DMS53 treated with DMSO at 0.1 percent for 48 hours (cell line): ENCODE results near the gene RAB6D.
"Not testable (repeated sequence)": the region's sequence is repeated elsewhere in the genome, so short reads cannot be mapped to it uniquely, and the experiment has no call there.

Experiments
- DNase-seq: peaks from one replicate; lab custom pipeline; 2025; ENCODE audit not compliant: unreplicated experiment; lab: John Stamatoyannopoulos, UW

The RAB6D gene

DNA sequence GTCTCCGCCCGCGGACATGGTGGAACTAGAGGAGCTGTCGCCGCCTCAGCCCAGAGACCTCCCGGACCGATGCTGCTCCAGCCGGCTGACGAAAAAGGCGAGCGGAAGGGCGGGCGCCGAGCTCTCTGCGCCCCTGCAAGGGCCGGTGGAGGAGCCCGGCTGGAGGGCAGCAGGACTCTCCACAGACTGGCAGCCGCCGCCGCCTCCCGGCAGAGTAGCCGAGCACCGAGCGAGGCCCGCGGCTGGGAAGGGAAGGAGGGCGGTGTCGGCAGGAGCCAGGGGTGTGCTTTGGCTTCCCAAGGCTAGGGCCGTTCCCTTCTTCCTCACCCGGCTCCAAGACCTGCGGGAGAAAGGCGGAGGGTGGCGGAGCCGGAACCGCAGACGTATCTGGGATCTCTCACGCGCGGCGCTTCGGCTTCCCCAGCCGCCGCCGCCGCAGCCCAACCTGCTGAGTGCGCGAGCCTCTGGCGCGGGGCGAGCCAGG, at the start of gene RAB6D:
Gene RAB6D (minus strand): TSS at position 466 of the 484 bp plus-strand sequence. CDS start 448 bp downstream, at position 18.
- not testable (repeated sequence) for DNase-seq

DNA sequence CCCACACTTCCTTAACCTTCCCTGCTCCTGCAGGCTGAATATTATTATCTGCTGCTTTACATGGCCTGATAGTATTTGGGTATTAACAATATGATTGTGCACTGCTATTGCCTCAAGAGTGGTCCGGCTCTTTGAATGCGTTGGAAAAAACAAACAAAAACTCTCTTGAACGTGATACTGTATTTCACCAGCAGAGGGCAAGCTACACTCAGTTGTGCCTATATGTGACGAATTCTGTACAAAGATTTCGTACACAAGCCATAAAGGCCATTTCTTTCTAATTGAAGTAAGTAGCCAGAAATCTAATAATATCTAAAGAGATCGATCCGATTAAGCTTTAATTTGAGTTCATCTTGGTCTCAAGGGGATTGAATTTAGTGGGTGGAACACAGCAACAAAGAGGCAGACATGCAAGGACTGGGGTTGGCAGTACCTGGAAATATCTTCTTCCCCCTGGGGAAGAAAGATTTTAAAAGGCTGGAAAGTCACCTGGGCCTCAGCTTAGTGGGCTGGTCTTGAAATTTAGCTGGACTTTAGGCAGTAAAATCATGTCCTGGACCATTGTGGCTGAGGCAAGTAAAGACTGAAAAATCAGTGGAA, 49.3 kb upstream of the RAB6D start:
- peak; percentile 40 for DNase-seq

DNA sequence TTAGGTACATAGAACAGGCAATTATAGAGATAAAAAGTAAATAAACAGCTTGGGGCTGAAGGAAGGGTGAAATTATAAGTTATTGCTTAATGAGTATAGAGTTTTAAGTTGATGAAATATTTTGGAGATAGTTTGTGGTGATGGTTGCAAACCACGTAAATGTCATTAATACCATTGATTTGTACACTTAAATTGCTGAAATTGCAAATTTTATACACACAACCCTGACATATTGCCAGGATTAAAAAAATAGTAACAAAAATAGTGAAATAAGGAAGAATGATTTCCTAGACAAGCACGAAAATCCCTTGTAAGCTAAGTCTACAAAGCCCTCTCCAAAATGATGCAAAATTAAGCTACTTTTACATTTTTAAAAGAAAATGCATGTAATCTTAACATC, 46.2 kb upstream of the RAB6D start:
- DNase-seq = no peak

DNA sequence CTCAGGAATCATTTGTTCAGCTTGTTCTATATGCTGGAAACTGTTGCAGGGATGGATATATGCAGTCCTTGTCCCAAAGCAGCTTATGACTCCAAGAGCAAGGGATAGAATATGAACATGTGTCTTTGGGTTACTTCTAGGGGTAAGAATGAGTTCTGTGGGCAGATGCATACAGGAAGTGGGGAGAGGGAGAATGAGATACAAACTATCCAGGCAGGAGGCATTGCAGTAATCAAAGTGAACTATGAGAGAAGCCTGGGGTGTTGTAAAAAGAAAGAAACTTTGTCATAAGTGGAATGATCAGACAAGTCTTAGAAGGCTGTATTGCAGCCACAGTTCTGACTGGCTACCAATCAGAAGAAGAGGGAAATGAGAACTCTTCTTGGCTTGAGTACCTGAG, 44.8 kb upstream of the RAB6D start:
- DNase-seq = no peak

DNA sequence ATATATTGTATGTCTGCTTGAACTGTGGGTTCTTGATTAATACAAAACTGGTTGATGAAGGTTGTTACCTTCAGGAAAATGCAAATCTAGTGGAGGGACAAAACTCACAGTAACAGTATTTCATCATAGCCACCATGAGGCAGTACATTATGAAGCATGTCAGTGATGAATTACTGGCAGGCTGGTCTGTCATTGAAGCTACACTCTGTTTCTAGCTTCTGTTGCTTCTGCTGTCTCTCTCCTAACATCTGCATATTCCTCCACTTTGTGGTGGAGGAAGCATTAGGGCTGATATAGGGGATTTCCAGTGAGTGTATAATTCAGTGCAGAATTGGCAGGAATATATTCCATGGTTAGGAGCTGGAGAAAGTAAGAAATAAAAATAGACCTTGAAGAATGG, 44.2 kb upstream of the RAB6D start:
- no peak for DNase-seq

DNA sequence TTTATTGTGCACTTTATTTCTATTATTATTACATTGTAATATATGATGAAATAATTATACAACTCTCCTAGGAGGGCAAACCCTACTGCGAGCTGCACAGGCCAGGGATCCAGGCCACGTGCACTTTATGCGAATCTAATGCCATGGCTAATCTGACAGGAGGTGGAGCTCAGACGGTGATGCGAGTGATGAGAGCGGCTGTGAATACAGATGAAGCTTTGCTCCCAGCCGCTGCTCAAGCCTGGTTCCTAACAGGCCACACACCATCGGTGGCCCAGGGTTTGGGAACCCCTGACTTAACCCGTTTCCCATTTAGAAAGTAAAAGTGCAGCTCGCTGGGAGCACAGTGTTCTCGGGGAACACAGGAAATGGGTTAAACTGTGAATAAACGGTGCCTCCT, 40.8 kb upstream of the RAB6D start:
- no peak for DNase-seq

DNA sequence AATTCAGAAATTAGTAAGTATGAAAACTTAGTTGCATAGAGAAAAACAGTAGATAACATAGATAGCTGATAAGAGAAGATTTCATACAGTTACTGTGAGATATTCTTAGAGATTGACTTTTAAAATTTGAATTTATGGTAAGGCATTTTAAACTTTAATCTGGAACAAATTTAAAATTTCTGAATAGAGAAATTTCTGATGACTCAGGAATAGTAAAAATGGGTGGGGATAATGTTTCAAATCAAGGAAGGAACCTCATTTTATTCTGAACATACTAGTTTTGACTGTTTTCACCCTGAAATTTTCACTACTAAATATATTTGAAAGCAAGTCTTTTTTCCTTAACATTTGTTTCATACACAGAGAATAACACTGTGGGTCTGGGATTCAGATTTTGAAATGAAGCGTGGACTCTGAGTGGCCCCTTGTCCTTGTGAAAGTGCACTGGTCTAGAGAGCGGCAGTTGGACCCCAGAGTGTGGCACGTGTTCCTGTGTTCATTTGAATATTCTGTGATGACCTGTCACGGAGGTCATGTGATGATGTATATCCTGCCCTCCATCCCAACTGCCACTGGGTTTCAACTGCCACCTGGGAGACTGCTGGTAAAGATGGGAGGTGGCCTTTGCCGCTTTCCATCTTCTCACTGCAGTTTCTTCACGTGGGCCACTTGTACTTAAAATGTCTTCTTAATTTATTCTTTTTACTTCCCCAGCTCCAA, 38.5 kb upstream of the RAB6D start:
- no peak for DNase-seq

DNA sequence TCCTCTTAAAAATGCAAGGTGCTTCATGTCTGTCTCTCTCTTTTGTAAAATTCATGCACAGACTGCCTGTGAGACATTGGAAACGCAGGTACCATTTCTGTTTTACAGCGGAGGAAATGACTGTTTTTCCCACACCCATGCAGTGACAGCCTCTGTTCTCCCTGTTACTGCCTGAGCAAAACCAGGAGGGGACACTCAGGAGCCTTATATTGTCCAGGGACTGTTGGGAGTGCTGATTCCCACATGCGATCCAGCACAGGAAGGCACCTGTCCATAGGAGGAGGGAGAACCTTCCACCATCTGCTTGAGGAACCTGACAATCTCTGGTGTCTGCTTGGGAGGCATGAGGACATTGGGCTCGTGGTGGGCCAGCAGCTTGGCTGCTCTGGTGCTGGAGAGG, 36.9 kb upstream of the RAB6D start:
- no peak for DNase-seq

DNA sequence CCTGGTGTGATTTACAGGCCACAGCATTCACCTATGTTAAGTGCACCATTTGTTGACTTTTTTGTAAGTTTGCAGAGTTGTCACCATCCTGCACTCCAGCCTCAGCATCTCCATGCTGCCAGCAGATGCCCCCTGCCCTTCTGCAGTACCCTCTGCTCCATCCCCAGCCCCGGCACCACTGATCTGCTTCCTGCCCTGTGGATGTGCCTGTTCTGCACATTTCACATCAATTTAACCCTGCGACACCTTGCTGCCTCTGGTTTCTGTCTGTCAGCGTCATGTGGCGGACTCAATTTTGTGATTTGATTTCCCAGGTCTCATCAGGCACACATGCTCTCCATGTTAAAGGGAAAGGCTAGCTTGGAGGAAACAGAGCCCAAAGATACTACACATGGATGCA, 36.5 kb upstream of the RAB6D start:
- not testable (repeated sequence) for DNase-seq

DNA sequence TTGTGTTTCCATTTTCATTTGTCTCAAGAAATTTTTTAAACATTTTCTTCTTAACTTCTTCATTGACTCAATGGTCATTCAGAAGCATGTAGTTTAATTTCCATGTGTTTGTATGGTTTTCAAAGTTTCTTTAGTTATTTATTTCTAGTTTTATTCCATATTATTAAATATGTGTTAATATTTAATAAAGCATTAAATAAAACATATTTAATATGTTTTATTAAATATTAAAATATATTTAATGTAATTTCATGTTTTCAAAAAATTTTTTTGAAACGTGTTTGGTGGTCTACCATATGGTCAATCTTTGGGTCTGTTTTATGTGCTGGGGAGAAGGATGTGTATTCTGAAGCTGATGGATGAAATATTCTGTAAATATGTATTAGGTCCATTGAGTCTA, 32.2 kb upstream of the RAB6D start:
- not testable (repeated sequence) for DNase-seq

DNA sequence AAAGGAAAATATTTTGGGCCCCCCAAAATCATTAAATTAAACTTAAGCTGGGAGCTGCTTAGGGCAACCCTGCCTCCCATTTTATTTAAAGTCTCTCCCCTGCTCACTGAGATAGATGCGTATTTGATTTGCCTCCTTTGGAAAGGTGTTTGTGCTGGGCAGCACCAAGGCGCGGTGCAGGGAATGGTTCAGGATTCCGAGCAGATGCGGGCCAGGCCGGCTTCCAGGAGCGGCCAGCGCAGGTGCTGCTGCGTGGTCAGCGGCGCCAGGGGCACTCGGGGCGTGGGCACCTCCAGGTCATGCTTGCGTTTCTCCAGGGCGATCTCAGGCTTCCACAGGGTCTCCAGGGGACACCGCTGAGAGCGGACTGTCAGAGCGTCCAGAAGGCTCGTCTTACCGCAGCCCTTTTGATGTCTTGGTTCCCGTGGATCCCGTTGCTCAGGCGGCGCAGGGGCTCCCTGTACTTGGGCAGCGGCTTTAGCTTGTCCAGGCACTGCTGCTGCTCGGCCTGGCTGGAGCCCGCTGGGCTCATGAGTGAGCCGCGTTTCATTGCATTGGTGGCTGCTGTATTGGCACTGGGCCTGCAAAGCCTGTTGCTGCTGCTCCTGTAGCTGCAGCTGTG, 31.2 kb upstream of the RAB6D start:
- DNase-seq = not testable (repeated sequence)

DNA sequence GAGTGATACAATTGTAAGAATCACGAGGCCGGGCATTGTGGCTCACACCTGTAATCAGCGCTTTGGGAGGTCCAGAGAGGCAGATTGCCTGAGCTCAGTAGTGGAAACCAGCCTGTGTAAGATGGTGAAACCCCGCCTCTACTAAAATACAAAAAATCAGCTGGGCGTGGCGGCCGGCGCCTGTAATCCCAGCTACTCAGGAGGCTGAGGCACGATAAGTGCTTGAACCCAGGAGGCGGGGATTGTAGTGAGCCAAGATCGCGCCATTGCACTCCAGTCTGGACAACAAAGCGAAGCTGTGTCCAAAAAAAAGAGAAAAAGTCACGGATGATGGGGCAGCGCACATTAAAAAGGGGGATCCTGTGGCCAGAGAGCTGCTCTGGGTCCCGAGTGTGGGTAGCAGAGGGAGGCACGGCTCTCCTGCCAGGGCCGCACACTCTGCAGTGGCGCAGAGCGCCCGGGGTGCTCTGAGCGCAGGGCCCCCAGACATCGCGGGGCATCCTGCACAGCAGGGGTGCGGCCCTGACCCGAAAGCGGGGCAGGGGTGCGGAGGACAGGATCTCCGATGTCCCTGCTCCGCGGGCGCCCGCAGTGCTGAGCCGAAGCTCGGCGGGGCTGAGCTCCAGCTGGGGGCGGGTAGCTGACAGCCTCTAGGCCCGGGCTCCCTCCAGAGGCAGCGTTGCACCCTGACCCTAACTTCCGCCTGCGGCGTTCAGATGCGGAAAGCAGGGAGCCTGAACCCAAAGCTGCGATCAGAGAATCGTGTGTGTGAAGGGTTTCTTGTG, 30.4 kb upstream of the RAB6D start:
- DNase-seq = peak; percentile 8

DNA sequence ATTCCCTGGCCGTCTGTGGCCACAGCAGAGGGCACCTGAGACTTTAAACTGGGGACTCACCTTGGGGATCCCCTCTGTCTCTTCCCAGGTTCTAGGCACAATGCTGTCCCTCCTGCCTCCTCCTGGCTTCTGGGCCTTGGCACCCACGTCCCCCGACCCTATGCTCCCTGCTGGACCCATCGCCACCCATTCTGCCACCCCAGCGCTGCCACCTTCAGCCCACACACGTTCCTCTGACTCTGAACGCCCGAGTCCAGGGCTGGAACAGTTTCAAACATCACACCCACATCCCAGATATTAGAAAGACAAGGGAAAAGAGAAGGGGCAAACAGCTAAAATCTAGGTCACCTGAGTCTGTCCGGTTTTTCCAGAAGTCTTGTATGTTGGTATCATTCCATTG, 28.0 kb upstream of the RAB6D start:
- DNase-seq = not testable (repeated sequence)

DNA sequence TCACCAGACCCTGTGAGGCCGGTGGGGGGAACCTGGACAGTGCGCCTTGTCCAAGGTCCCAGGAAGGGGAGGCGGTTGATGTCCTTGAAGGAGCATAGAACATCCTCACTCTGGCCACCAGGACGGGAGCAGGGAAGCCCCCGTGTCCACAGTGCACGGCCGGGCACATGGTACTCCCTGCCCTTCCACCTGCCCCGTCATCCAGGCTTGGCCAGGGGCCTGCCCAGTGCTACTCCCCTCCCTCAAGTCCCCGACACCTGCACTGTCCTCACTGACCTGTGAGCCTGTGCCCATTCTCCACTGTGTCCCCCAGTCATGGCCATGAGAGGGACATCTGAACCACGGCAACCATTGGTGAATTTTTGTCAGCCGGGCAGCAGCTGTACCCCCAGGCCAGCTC, 27.5 kb upstream of the RAB6D start:
- DNase-seq = not testable (repeated sequence)

DNA sequence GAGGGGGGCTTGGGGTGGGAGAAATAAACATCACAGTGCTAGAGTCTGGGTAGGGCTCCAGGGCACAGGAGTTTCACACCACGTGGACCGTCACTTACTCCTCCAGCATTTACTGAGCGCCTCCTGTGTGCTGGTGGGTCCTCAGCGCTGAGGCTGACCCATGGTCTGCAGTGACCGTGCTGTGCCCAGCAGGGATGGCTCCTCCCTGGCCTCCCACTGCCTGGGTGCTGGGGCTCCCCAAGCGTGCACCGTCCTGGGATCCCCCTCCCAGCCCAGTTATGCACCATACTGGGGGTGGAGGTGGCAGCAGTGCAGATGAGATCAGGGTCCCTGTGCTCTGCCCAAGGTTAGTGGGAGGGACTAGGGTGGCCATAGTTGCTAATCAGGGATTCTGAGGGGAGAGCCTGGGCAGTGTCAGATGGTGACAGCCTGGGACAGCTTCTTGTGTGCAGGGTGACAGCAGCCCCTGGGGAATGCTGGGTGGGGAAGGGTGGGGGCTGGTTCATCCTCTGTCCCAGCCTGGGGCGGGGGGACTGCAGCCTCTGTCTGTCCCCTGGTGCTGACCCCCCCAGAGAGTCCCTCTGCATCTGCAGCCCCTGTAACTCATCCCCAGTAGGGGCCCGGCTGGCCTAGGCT, 26.6 kb upstream of the RAB6D start:
- not testable (repeated sequence) for DNase-seq

DNA sequence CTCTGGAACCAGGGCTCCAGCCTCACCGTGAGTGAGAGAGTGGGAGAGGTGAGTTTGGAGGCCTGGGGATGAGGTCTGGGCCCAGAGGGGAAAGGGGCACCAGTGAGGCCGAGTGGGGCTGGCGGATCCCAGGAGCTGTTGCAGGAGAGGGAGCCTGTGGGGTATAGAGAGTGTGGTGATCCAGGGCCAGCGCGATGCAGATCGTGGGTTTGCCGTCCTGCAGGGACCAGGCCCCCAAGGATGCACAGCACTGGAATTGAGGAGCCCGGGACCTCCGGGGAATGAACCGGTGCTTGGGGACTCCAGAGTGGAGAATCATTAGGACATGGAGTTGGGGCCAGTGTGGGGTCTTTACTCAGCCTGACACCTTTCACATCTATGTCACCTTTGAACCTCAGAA, 25.7 kb upstream of the RAB6D start:
- DNase-seq = no peak

DNA sequence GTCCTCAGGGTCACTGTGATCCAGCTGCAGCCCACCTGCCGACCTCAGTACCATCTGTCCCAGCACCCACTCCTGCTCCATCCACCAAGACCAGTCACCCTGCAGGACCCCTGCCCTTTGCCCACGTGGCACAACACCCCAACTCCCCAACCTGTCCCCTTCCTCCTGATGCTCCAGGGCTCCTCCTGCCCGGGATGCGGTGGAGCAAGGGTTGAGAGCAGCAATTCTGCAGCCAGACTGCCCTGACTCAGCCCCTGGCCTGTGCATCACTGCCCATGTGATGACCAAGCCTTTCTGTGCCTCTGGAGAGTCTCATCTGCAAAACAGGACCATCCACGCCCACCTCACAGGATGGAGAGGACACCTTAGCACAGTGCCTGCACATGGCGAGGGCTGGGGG, 24.9 kb upstream of the RAB6D start:
- DNase-seq = not testable (repeated sequence)

DNA sequence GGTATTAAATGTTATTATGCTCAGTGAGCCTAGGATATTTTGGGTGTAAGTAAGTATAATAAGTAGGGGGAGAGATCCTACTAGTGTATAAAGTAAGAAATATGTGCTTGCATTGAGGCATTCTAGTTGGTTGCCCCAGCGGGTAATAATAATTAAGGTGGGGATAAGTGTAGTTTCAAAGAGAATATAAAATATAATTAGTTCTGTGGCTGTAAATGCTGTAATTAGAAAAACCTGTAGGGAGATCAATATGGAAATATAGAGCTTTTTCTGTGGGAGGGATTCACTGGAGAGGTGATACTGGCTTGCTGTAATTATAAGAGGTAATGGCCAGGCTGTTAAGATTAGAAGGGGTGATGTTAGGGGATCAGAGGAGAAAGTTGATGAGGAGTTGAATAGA, 9.1 kb upstream of the RAB6D start:
- DNase-seq = not testable (repeated sequence)

DNA sequence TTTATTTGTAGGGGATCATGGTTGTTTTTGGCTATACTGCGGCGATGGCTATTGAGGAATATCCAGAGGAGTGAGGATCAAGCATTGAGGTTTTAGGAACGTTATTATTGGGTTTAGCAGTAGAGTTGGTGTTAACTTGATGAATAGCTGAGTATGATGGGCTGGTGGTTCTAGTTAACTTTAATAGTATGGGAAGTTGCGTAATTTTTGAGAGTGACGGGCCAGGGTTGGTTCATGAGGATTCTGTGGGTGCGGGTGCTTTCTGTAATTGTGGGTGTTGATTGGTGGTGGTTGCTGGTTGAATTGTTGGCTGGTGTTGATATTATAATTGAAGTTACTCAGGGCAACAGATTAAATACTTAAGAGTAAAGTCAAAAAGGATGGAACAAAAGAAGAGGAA, 6.0 kb upstream of the RAB6D start:
- no peak for DNase-seq

DNA sequence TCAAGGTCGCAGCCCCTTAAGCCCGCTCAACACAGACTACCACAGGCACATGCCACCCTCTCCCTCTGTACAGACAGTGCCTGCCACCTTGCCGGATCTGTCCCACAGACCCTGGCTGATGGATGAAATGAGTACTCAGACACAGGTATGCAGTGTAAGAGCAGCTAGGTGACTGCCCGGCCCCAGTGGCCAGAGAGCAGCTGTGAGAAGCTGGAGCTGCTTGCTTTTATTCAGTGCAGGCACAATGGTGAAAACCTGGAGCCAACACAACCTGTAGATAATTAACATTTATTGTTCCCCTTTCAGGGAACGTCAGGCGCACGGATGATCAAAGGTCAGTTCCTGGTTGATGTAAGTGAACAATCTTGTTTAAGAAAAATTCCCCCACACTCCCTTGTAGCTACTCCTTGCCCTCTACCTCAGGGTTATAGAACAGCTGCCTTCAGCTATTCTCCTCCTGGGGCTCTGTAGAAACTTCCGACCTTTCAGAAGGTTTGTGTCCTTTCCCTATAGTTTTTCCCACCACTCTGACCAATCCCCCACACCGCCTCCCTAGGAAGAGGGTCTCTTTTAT, 4.6 kb upstream of the RAB6D start:
- not testable (repeated sequence) for DNase-seq

DNA sequence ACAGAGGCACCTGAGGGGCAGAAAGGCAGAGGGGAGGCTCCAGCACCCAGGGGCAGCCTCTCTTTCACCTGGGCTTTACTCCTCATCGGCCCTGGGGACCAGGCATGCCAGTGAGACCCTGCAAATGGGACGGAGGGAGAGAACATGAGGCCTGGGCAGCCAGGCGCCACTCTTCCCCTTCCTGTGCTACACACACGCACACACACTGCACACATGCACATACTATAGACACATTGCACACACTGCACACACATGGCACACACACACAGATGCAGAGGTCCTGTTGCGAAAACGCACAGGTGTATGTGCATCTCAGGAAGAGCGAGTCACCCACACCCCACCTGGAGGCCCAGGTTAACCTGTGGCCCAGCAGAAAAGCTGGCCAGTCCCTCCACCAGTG, 3.4 kb upstream of the RAB6D start:
- no peak for DNase-seq
